DMS 273 (cell line): ENCODE measurements around the gene TARS3.

ENCODE experiments used
- DNase-seq: peaks from one replicate; lab custom pipeline; 2025; ENCODE audit not compliant: unreplicated experiment; lab: John Stamatoyannopoulos, UW

TARS3 gene

DNA sequence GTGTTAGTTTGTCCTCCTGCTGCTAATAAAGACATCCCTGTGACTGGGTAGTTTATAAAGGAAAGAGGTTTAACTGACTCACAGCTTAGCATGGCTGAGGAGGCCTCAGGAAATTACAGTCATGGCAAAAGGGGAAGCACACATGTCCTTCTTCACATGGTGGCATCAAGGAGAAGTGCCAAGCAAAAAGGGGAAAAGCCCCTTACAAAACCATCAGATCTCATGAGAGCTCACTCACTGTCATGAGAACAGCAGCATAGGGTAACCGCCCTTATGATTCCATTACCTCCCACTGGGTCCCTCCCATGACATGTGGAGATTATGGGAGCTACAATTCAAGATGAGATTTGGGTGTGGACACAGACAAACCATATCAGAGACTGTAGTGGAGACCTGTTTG, 99.1 kb downstream of the TARS3 start:
- DNase-seq: no peak

DNA sequence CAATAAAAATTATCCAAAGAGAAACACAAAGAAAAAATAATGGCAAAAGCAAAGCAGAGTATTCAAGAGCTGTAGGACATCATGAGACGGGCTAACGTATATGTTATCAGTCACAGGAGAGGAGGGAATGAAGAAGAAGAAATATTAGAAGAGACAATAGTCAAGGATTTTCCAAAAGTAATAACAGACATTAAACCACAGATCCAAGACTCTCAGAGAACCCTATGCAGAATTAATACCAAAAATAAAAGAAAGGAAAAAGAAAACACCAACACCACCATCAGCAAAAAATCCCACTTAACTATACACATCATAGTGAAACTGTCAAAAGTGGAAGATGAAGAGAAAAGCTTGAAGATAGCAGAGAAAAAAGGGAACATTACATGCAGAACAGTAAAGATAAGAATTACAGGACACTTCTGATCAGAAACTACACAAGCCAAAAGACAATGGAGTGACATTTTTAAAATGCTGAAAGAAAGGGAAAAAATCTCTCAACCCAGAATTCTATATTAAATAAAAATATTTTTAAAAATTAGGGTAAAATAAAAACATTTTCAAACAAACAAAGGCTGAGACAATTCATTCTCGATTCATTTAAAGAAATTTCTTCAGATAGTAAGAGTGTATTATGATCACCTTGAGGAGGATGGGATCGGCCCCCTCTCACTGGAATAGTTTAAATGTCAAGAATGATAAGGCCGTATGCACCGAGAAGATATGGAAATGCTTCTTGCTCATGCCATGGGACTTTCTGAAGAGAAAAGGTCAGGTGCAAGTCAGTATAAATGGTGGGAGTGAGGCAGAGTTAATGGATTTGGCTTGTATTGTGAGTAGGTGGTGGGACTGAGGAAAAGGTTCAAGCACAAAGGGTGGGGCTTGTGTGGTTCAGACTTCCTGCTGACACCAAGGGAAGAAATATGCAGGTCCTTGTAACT, 100.6 kb downstream of the TARS3 start:
- no peak for DNase-seq

DNA sequence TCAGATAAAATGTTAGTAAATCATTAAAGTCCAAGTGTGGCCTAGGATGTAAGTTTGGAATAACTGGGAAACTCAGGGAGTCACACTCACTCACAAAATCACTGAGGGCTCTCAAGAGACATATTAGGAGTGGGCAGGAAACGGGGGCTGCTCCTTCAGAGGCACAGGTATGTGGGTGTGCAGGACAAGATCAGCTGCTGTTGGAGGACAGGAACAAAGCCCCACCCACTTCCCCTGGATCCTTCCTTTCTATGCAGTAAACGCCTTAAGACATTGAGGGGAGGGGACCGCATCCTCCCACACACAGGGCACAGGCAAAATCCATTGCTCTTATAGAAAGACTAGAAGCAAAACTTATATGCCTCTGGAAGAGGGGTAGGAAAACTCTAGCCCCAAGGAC, 102.3 kb downstream of the TARS3 start:
- no peak for DNase-seq

GRCh38 chr15:101620671-101621070, 103.6 kb downstream of the TARS3 start:
- DNase-seq: no peak

- no peak for DNase-seq
Observed at GRCh38 chr15:101619615-101619865, 104.7 kb downstream of the TARS3 start.

DNA sequence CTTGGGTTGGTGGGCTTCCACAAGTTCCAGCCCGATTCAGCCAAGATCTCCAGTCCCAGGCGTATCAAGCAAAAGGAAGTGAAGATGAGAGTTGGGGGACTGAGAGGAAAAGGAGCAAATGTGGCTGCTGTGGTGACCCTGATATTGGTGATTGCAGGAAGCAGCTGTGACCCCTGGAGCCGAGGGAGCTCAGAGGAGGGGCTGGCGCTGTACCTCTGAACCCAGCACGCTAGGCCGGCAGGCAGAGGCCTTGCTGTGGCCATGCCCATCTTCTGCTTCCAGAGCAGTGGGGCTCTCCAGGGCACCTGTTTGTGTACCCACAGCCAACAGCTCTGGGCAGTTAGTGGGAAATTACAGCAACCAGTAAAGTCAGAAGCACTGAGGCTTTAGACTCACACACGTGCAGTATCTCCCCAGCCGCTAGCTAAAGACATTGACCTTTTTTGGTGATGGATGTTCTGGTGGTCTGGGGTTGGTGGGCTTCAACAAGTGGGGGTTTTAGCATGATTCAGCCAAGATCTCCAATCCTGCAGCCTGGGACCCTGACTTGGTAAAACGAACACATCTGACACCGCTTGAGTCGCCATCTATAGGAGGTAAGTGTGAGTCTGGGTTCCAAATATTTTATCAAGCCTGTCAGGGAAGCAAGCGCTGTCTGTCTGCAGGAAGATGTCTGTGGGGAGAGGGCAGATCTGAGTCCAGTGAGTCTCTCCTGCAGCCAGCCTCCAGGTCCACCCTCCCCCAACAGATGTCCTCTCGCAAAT, 105.2 kb downstream of the TARS3 start:
- DNase-seq: no peak

GRCh38 chr15:101618076-101618475, 106.2 kb downstream of the TARS3 start:
- no peak for DNase-seq

DNA sequence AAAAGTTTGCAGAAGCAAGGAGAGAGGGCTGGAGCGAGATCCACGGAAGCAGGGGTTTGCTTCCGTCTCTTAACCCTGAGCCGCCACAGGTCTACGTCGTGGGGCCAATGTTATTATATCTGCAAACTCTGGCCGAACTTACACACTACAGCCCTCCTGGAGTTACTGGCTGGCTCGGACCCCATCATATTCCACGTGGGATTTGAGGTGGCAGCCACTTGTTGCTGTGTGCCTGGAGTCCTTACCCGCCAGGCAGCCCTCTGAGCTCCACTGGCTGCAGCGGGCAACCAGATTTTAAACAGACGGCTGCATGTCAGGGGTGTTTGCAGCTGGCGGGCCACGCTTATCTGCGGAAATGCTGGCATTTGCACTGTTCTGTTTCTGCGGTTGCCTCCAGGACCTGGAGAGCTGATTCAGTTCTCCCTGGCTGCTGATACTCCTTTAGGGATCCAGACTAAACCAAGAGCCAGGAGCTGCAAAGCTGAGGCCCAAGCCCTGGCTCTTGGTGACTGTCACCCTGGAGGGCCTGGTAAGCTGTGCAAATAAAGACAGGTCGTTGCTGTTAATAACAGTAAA, 106.8 kb downstream of the TARS3 start:
- no peak for DNase-seq

GRCh38 chr15:101615986-101616848, 108.1 kb downstream of the TARS3 start:
- DNase-seq: peak; percentile 80

DNA sequence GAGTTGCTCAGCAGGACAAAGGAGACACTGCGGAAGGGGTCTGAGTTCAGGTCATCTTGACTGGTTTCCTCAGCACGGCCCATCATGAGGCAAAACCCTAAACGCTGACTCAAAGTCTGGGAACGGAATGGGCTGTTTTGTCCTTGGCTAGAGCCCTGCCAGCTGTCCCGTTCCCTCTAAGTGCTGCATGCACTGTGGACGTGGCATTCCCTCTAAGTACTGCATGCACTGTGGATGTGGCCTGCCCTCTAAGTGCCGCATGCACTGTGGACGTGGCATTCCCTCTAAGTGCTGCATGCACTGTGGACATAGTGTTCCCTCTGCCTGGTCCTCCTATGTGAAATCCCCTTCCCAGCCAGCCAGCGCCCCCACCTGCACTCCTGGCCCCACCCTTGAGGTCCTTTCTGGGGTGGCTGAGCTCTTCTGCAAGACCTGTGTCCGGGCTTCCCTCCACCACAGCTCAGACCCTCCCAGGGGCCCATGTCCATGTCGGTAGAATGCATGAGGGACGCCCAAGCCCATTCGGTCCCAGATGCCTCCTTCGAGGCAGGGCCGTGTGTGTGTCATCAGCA, 108.8 kb downstream of the TARS3 start:
- DNase-seq: no peak

DNA sequence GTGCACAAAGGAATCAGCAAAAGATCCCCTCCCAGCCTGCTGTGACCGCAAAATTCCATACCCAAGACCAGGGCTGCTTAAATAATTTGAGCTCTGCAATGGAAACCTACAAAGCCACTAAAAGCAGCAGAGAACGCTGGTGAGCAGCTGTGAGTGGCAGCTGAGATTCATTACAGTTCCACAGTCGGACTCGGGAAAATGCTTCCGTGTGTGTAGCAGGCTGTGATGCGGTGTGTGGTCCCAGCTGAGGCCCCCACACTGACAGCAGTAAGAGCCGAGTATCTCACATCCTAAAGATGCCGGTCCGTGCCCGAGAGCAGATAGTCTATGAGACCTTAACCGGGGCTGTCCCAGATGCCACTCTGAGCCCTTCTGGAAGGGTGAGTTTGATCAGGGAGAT, 109.5 kb downstream of the TARS3 start:
- DNase-seq: no peak

DNA sequence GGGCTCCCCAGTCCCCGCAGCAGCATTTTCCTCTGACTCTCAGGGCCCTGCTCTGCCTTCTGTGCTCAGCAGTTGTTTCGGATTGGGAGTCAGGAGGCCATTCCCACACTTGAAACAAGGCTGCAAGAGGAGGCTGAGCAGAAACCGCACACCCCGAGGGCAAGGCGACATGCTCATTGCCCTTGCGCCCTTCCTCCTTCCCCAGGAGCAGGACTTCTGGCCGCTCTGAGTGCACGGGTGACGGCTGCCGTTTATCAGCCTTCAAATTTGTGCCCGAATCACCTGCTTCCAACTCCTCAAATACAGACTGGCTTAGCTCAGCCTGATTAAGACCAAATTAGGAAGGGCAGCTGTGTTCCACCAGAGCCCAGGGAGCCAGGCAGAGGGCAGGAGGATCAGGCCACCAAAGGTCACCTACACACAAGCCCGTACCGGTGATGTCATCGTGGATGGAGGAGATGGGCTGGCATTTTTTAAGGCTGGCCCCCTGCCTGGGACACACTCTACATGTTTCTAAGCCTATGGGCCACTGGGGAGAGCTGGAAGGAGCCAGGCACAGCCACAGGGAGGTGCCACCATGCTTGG, 110.2 kb downstream of the TARS3 start:
- DNase-seq: no peak

DNA sequence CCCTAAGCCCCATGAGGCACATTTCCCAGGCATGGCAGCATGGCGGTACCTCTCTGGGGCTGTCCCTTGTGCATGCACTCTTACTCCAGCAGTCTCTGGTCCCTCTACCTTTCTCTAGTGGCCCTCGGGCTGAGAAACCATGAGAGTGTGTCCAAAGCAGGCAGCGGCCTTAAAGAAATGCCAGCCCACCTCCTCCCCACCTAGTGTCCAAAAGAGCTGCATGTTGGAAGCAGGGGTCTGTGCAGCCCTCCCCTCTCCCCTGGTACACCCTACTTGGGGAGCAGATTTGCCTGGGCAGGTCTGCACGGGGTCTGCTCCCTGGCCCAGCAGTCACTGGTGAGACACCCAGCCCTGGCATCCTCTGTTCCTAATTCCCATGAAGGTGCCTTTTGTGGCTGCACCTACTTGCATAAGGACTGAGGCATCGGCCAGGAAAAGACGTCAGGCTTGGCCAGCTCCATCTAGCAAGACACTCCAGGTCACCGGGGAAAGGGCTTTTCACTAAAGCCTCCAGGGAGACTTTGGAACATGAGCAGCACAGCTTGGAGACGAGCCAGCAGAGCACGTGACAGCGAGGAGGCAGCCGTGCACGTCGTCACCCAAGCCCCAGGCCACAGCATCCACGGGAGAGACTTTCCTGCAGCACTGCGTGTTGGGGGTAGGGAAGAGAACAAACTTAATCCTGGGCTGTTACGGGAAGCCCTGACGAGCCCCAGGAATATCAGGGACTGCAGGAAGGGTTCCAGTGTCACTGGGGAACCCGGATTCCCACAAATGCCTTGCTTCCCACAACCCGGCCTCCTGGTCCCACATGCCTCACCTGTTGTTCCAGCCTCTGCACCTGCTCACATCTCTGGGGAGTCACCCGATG, 110.9 kb downstream of the TARS3 start:
- peak; percentile 45 for DNase-seq

DNA sequence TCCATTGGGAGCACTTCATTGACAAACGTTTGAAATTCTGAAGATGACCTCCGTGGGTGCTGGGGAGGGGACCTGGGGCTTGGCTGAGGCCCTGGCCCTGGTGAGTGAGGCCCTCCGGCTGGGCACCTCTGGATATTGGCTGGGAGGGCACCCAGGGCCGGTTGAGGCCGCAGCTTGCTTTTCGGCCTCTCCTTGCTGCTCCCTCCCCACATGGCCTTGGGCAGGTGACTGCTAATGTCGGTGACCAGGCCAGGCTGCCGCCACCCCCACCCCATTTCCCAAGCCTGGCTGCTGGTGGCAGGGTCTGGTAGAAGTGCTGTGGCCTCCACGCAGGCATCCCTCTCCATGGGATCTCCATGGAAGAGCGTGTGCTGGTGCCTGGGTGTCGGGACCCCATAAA, 111.6 kb downstream of the TARS3 start:
- no peak for DNase-seq

DNA sequence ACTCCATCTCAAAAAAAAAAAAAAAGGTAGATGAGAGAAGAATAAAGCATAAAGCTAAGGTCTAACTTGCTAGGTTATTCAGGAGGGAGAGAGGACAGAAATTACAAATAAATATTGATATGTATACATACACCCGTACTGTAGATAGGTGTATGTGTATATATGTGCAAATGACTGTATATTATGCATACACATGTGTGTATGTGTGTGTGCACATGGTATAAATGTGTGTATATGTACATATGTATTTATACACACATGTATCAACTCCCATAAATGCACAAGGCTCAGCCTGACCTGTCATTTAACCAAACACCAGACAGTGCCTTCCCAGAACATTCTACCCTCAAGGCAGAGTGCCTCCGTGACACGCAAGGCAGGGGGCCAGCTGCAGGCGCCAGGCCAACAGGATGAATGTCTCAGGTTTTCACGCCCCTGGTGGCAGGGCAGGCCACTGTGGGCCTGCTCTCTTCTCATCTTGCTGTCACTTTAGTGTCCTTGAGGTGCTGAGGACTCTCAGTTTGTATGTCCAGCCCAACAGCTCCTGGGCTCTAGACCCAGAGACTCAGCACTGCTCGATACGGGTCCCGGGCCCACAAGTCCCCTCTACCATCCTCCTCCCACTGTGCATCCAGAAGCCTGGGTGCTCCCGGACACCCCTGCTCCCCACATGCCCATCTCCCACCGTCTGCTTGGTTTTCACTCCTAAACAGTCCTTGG, 112.5 kb downstream of the TARS3 start:
- DNase-seq: peak; percentile 4

DNA sequence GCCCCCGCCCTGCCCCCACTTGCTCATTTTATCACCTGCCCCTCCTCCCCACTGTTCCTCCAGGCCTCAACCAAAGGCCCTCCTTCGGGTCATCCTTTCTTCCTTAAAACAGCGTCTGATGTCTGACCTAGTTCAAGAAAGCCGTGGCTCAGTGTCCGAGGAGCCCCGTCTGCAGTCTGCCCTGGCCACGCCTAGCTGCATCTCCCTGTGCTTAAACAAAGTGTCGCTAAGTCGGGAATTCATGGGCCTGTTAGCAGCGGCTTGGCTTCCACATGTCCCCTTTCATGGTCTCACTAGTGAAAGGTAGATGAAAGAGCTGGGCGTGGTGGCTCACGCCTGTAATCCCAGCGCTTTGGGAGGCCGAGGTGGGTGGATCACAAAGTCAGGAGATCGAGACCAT, 113.3 kb downstream of the TARS3 start:
- no peak for DNase-seq

DNA sequence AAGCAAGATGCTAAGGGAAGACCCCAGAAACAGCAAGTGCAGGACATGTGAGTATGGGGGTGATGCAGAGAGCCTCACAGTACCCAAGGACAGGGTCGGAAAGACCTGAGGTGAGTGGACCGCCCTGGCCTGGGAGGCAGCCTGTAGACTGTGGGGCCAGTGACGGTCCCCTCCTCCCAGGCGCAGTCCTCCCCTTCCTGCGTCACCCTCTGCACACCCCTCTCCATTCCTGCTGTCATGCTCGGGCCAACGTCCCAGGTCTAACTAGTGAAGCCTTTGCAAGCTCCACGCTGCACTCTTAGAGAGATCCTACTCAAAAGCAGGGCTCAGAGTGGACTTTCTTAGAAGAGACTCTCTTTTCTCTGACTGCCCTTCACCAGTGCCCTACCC, 113.7 kb downstream of the TARS3 start:
- DNase-seq: no peak

DNA sequence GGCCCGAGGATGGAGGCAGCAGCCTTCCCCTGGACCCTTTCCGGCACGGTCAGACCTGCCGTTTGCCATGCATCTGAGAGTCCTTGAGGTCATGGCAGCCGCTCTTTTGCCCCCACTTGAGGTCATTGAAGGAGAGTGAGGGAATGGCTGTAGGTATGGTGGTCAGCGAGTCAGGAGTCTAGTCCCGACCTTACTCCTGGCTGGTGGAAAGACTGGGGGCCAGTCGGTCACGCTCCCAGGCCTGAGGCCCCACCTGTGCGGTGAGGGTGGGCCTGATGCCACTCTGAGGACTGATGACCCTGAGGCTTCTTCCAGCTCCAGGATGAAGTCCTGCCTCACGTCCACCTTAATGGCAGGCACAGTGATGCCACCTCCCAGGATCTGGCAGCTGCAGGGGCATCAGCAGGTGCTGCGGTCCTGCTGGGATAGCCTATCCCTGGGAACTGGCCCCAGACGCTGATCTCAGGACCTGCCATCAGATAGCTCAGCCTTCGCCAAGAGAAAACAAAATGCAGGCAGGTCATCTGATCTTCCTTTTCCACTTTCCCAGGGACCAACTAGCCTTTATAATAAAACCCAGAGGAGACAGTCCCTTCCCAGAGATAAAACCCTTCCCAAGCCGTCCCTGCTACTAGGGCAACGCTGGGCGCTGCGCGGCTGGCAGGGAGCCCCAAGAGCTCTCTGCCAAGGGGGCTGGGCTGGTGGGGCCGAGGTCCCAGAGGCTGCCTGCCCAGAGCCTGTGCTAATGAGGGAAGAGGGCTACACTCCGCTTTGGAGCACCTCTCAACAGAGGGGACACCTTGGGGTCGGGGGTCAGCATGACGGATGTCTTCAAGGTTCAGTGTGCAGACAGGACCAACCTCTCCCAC, 114.3 kb downstream of the TARS3 start:
- no peak for DNase-seq
